Hepatocyte (in vitro differentiated cells): ENCODE measurements around the gene TRIP12.

ENCODE experiments used
- EZH2phosphoT487 ChIP-seq: fragments of 200-600 bp; sonication (generic); IDR thresholded peaks from one replicate; pipeline ENCODE4 v1.6.1; 2018; ENCODE audit warnings: antibody characterized with exemption, mild to moderate bottlenecking, low read depth, moderate library complexity; ENCODE audit not compliant: unreplicated experiment, severe bottlenecking
- TF ChIP-seq, protein P1 (sequence below): fragments of 200-600 bp; sonication (generic); IDR thresholded peaks from 2 replicates; pipeline ENCODE4 v1.5.1; 2016; ENCODE audit warnings: antibody characterized with exemption, mild to moderate bottlenecking; ENCODE audit not compliant: poor library complexity

DNA sequence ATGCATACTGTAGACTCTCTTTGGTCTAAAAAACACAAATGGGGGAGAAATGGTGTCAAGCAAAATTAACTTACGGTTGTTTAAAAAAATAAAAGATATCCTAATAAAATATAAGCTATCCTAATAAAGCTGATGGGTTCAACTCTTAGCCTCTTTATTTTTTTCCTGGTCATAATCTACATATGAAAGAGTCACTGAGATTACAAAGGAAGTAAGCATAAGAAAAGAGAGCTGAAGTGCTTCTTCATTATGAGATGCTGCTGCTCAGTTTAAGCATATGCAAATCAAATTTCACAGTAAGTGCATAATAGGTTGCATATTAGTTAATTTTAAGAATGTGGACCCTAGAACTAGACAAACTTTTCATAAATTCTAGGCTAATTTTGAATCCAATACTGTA, 147.6 kb downstream of the TRIP12 start:
- TF ChIP-seq, protein P1, sequence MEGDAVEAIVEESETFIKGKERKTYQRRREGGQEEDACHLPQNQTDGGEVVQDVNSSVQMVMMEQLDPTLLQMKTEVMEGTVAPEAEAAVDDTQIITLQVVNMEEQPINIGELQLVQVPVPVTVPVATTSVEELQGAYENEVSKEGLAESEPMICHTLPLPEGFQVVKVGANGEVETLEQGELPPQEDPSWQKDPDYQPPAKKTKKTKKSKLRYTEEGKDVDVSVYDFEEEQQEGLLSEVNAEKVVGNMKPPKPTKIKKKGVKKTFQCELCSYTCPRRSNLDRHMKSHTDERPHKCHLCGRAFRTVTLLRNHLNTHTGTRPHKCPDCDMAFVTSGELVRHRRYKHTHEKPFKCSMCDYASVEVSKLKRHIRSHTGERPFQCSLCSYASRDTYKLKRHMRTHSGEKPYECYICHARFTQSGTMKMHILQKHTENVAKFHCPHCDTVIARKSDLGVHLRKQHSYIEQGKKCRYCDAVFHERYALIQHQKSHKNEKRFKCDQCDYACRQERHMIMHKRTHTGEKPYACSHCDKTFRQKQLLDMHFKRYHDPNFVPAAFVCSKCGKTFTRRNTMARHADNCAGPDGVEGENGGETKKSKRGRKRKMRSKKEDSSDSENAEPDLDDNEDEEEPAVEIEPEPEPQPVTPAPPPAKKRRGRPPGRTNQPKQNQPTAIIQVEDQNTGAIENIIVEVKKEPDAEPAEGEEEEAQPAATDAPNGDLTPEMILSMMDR = no peak
- TF ChIP-seq EZH2phosphoT487 = no peak
